H1 (cell line): Measurements from ENCODE around the gene PPP2R3C. TPM values are rescaled to one million over a fixed set of nuclear protein-coding genes. Genes with fewer than 3 reads are reported as not detected.

ENCODE experiments used
- CTCF ChIA-PET: fragments of 300-600 bp; sonication (Branson Sonifier 250); formaldehyde crosslinking; loops from one replicate; lab custom pipeline; 2021; ENCODE audit not compliant: partially characterized antibody; lab: Charles Lee
- POLR2A ChIA-PET: fragments of 300-600 bp; sonication (Branson Sonifier 250); formaldehyde crosslinking; loops from one replicate; lab custom pipeline; 2021; ENCODE audit warnings: inconsistent platforms; ENCODE audit not compliant: partially characterized antibody; lab: Charles Lee
- DNase-seq, 2 experiments: peaks; one replicate each; pipeline versions ENCODE4 v3.0.0 to v3.0.0-alpha.2; 2010 to 2022; ENCODE audit warnings: low spot score in 2 of 2, low read depth in 1 of 2, mixed read lengths in 1 of 2
- FAIRE-seq: peaks from 2 replicates; lab custom pipeline; 2011; peaks lifted over from hg19 to GRCh38; lab: Jason Lieb, UNC
- H2AFZ ChIP-seq: 2 replicates; pipeline ENCODE4 v1.8.1; 2012; ENCODE audit warnings: low read length, inconsistent platforms
- H2AK5ac ChIP-seq: 2 replicates; pipeline ENCODE4 v1.6.1; 2013; ENCODE audit warnings: low read depth, low read length
- H2BK120ac ChIP-seq: replicated peaks from 2 replicates; pipeline ENCODE3; 2013; ENCODE audit warnings: low read depth, low read length, inconsistent platforms
- H2BK12ac ChIP-seq: 2 replicates; pipeline ENCODE4 v1.6.1; 2013; ENCODE audit warnings: low read depth, low read length
- H2BK15ac ChIP-seq: 2 replicates; pipeline ENCODE4 v1.6.1; 2013; ENCODE audit warnings: low read length
- H2BK20ac ChIP-seq: 2 replicates; pipeline ENCODE4 v1.6.1; 2013; ENCODE audit warnings: low read length
- H2BK5ac ChIP-seq: 2 replicates; pipeline ENCODE4 v1.6.1; 2013; ENCODE audit warnings: low read depth, low read length
- H3K14ac ChIP-seq: 2 replicates; pipeline ENCODE4 v1.6.1; 2013; ENCODE audit warnings: inconsistent platforms; ENCODE audit not compliant: insufficient read length
- H3K18ac ChIP-seq: 2 replicates; pipeline ENCODE4 v1.6.1; 2013; ENCODE audit warnings: low read length; ENCODE audit errors: extremely low read depth
- H3K23ac ChIP-seq: 2 replicates; pipeline ENCODE4 v1.6.1; 2013; ENCODE audit warnings: inconsistent platforms; ENCODE audit not compliant: insufficient read length
- H3K23me2 ChIP-seq: 2 replicates; pipeline ENCODE4 v1.6.1; 2013; ENCODE audit warnings: low read depth, low read length
- H3K27ac ChIP-seq: 2 replicates; pipeline ENCODE4 v1.6.1; 2011; ENCODE audit warnings: low read depth, low read length, inconsistent platforms
- H3K27me3 ChIP-seq, 4 experiments: replicated peaks in 1 of 4; 1 replicate in 1 of 4; 2 replicates in 3 of 4; pipeline versions ENCODE4 v1.6.1 to v1.8.1; 2011 to 2013; ENCODE audit warnings: low read length in 3 of 4, mild to moderate bottlenecking in 3 of 4, inconsistent platforms in 2 of 4, mixed read lengths in 2 of 4, moderate library complexity in 1 of 4; ENCODE audit not compliant: control insufficient read depth in 3 of 4, insufficient read depth in 3 of 4; ENCODE audit errors: extremely low read depth in 1 of 4
- H3K36me3 ChIP-seq, 4 experiments: 2 replicates each; pipeline versions ENCODE4 v1.6.1 to v1.8.1; 2011 to 2013; ENCODE audit warnings: mild to moderate bottlenecking in 4 of 4, low read length in 3 of 4, moderate library complexity in 2 of 4, control low read depth in 1 of 4, inconsistent platforms in 1 of 4; ENCODE audit not compliant: insufficient read depth in 4 of 4, control insufficient read depth in 2 of 4
- H3K4ac ChIP-seq: replicated peaks from 2 replicates; pipeline ENCODE3; 2013; ENCODE audit warnings: low read length, low read depth, mixed read lengths, inconsistent platforms; ENCODE audit not compliant: insufficient read length
- H3K4me1 ChIP-seq, 4 experiments: replicated peaks in 1 of 4; 1 replicate in 1 of 4; 2 replicates in 3 of 4; pipeline versions ENCODE4 v1.6.1 to v1.8.1; 2011 to 2013; ENCODE audit warnings: low read length in 3 of 4, inconsistent platforms in 2 of 4, mixed read lengths in 1 of 4; ENCODE audit not compliant: insufficient read depth in 4 of 4, control insufficient read depth in 3 of 4
- H3K4me2 ChIP-seq, 2 experiments: 2 replicates each; pipeline versions ENCODE4 v1.6.1 to v1.8.1; 2011 to 2013; ENCODE audit warnings: low read depth in 2 of 2, low read length in 2 of 2, control low read depth in 1 of 2, inconsistent platforms in 1 of 2, mild to moderate bottlenecking in 1 of 2; ENCODE audit not compliant: insufficient read depth in 1 of 2
- H3K4me3 ChIP-seq, 4 experiments: fragments of 200-600, 300-600 bp in 1 of 4; sonication (generic), shearing (Covaris generic), sonication (Bioruptor Twin) in 1 of 4; 2 replicates each; pipeline versions ENCODE4 v1.5.1 to v1.8.1; 2011 to 2016; ENCODE audit warnings: low read length in 4 of 4, low read depth in 3 of 4, control low read depth in 2 of 4, inconsistent platforms in 2 of 4, mild to moderate bottlenecking in 2 of 4, mixed read lengths in 1 of 4, moderate library complexity in 1 of 4; ENCODE audit not compliant: insufficient read depth in 2 of 4; ENCODE audit errors: extremely low read depth in 1 of 4
- H3K56ac ChIP-seq: replicated peaks from 2 replicates; pipeline ENCODE3; 2013; ENCODE audit warnings: low read depth, mild to moderate bottlenecking, mixed read lengths, low read length, inconsistent platforms; ENCODE audit not compliant: insufficient read length
- H3K79me1 ChIP-seq: 2 replicates; pipeline ENCODE4 v1.6.1; 2013; ENCODE audit warnings: low read depth, low read length, control low read depth
- H3K79me2 ChIP-seq, 2 experiments: 2 replicates each; pipeline versions ENCODE4 v1.6.1 to v1.8.1; 2012 to 2013; ENCODE audit warnings: low read length in 2 of 2, mild to moderate bottlenecking in 2 of 2, inconsistent platforms in 1 of 2; ENCODE audit not compliant: insufficient read depth in 2 of 2, control insufficient read depth in 1 of 2
- H3K9ac ChIP-seq, 4 experiments: replicated peaks in 1 of 4; 1 replicate in 1 of 4; 2 replicates in 3 of 4; pipeline versions ENCODE4 v1.6.1 to v1.8.1; 2011 to 2013; ENCODE audit warnings: low read depth in 3 of 4, low read length in 3 of 4, control low read depth in 2 of 4, mild to moderate bottlenecking in 2 of 4, moderate library complexity in 2 of 4, inconsistent platforms in 1 of 4; ENCODE audit errors: extremely low read depth in 1 of 4
- H3K9me3 ChIP-seq, 2 experiments: 2 replicates each; pipeline versions ENCODE4 v1.6.1 to v1.8.1; 2012 to 2013; ENCODE audit warnings: mild to moderate bottlenecking in 2 of 2, moderate library complexity in 2 of 2, control low read depth in 1 of 2, inconsistent platforms in 1 of 2, low read depth in 1 of 2, low read length in 1 of 2, mixed read lengths in 1 of 2; ENCODE audit not compliant: insufficient read depth in 2 of 2
- H4K20me1 ChIP-seq, 2 experiments: replicated peaks in 1 of 2; 2 replicates each; pipeline versions ENCODE3 to v1.8.1; 2011 to 2013; ENCODE audit warnings: inconsistent platforms in 2 of 2, low read length in 2 of 2, mild to moderate bottlenecking in 1 of 2; ENCODE audit not compliant: insufficient read depth in 2 of 2, control insufficient read depth in 1 of 2
- H4K5ac ChIP-seq: 2 replicates; pipeline ENCODE4 v1.6.1; 2013; ENCODE audit warnings: low read length, low read depth, mixed read lengths, inconsistent platforms; ENCODE audit not compliant: insufficient read length
- H4K8ac ChIP-seq: 2 replicates; pipeline ENCODE4 v1.8.0; 2013; ENCODE audit warnings: mild to moderate bottlenecking, moderate library complexity, low read length, inconsistent platforms; ENCODE audit not compliant: insufficient read depth; ENCODE audit errors: extremely low read depth
- H4K91ac ChIP-seq: replicated peaks from 2 replicates; pipeline ENCODE3; 2013; ENCODE audit warnings: low read length, mixed read lengths, inconsistent platforms; ENCODE audit not compliant: insufficient read length
- BACH1 ChIP-seq: IDR thresholded peaks from 2 replicates; pipeline ENCODE4 v1.6.1; 2012; ENCODE audit warnings: low read length, improper control_type of control experiment
- CEBPB ChIP-seq: IDR thresholded peaks from 2 replicates; pipeline ENCODE4 v1.6.1; 2012; ENCODE audit warnings: low read depth, low read length
- CTBP2 ChIP-seq: IDR thresholded peaks from 2 replicates; pipeline ENCODE4 v1.7.0; 2011; ENCODE audit warnings: borderline replicate concordance, mild to moderate bottlenecking, moderate library complexity, mixed read lengths, low read length; ENCODE audit not compliant: insufficient read depth, insufficient read length
- JUND ChIP-seq: IDR thresholded peaks from 2 replicates; pipeline ENCODE4 v1.6.1; 2011; ENCODE audit warnings: mild to moderate bottlenecking, improper control_type of control experiment, low read length
- SAP30 ChIP-seq: fragments of 300-600 bp; sonication (generic); IDR thresholded peaks from 2 replicates; pipeline ENCODE4 v1.7.1; 2012; ENCODE audit warnings: low read length, moderate library complexity, mild to moderate bottlenecking, inconsistent platforms; ENCODE audit not compliant: insufficient read depth, insufficient replicate concordance
- SP4 ChIP-seq: IDR thresholded peaks from 2 replicates; pipeline ENCODE4 v1.6.1; 2012; ENCODE audit warnings: low read length, inconsistent platforms
- WGBS, 2 experiments: shearing (Covaris generic) in 1 of 2; methylation state at CpG; one replicate each; pipeline versions ENCODE4 v1.1.6 to v1.1.7; 2013 to 2015; ENCODE audit warnings: low lambda C conversion rate in 2 of 2, mixed read lengths in 2 of 2, inconsistent platforms in 1 of 2, low coverage in 1 of 2, missing lambda C conversion rate in 1 of 2; ENCODE audit not compliant: insufficient replicate concordance in 2 of 2, insufficient coverage in 1 of 2, insufficient read length in 1 of 2; ENCODE audit errors: extremely low coverage in 1 of 2, missing lambda C conversion rate in 1 of 2; 5-methylcytosine and 5-hydroxymethylcytosine counted together
- polyA plus RNA-seq, 7 experiments: library from polyadenylated mRNA; depleted of rRNA in 3 of 7; stranded (reverse) in 5 of 7; unstranded in 2 of 7; fragments of >200 nt in 5 of 7; fragments of 200-250 nt in 2 of 7; gene quantifications; 1 replicate in 5 of 7; 2 replicates in 1 of 7; 4 replicates in 1 of 7; pipeline versions ENCODE4 v1.2.1 to v1.2.3, GENCODE V29; 2011 to 2013; ENCODE audit warnings: missing spikeins in 2 of 7, mixed read lengths in 2 of 7
- total RNA-seq: library from RNA; stranded (reverse); fragmentation: NEBNext Ultra II Directional; extraction: Animal tissue kit (Norgen Biotek cat#: 25700); gene quantifications from 2 replicates; pipeline ENCODE4 v1.2.1, GENCODE V29; 2021
- TF ChIP-seq, protein P1 (sequence below): IDR thresholded peaks from 2 replicates; pipeline ENCODE4 v1.6.1; 2012; ENCODE audit warnings: low read length, inconsistent platforms

PPP2R3C gene
- total and polyA plus RNA-seq, 2 of the 8 experiments (the other 6 are each of a cell fraction or from before 2014, with no cell fraction given), result 7.1 to 26.7 TPM

- no peak overlapping the region for H2BK20ac ChIP-seq
- no peak overlapping the region for H4K91ac ChIP-seq
- ChIA-PET POLR2A (interaction anchor here (1.0 kb wide), 1 partner anchor 34 kb away, joined by 3 read pairs; the partner anchor contains the start of gene PPP2R3C), CTCF (interaction anchor here (5.2 kb wide), 1 partner anchor 14 kb away, joined by 26 read pairs; no protein-coding TSS in a partner anchor)
- no peak overlapping the region for H4K8ac ChIP-seq
- no peak overlapping the region for H3K56ac ChIP-seq
- DNase-seq (no peak), FAIRE-seq (no peak)
- H3K27me3 ChIP-seq, result no peaks in the 10 kb centered on the region
- H3K9me3 ChIP-seq, result peaks cover 0 to 11% of the 10 kb centered on the region in 2 experiments; a peak in 1 of 4 replicates
- H2BK15ac ChIP-seq, result no peak overlapping the region
- no peak overlapping the region for H3K23ac ChIP-seq
- H3K36me3 ChIP-seq, result peaks cover 0 to 5% (median 2%) of the 10 kb centered on the region in 4 experiments; a peak in 2 of 8 replicates
- H2AFZ ChIP-seq, result no peak overlapping the region
- H3K27ac ChIP-seq, result no peak overlapping the region
- TF ChIP-seq BACH1 (no peak), JUND (no peak), CTBP2 (no peak), CEBPB (no peak), SP4 (no peak), SAP30 (no peak)
- TF ChIP-seq, protein P1, sequence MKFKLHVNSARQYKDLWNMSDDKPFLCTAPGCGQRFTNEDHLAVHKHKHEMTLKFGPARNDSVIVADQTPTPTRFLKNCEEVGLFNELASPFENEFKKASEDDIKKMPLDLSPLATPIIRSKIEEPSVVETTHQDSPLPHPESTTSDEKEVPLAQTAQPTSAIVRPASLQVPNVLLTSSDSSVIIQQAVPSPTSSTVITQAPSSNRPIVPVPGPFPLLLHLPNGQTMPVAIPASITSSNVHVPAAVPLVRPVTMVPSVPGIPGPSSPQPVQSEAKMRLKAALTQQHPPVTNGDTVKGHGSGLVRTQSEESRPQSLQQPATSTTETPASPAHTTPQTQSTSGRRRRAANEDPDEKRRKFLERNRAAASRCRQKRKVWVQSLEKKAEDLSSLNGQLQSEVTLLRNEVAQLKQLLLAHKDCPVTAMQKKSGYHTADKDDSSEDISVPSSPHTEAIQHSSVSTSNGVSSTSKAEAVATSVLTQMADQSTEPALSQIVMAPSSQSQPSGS, result no peak
- no peaks in the 10 kb centered on the region for H4K20me1 ChIP-seq
- H4K5ac ChIP-seq, result no peak overlapping the region
- H2BK5ac ChIP-seq, result no peak overlapping the region; the same call in 1 of the 2 replicates
- no peak overlapping the region for H3K4me3 ChIP-seq
- H3K4me2 ChIP-seq, result no peak overlapping the region
- no peak overlapping the region for H3K9ac ChIP-seq
- 65% methylated on average over 1 of the region's 1 CpG; no CpG with 5 or more reads in 1 of the 2 experiments for WGBS, 2 experiments
- H3K4ac ChIP-seq, result no peak overlapping the region
- H3K79me1 ChIP-seq, result no peaks in the 10 kb centered on the region; the same call in 1 of the 2 replicates
- no peak overlapping the region for H2AK5ac ChIP-seq
- H3K14ac ChIP-seq, result no peak overlapping the region
- H3K23me2 ChIP-seq, result no peaks in the 10 kb centered on the region; the same call in 1 of the 2 replicates
- no peak overlapping the region for H3K18ac ChIP-seq
- no peak overlapping the region for H2BK12ac ChIP-seq
- no peaks in the 10 kb centered on the region for H3K79me2 ChIP-seq
- peaks cover 0 to 4% (median 0%) of the 10 kb centered on the region in 4 experiments; a peak in 3 of 7 replicates for H3K4me1 ChIP-seq
- H2BK120ac ChIP-seq, result no peak overlapping the region
These were observed 34.2 kb upstream of the PPP2R3C start for GRCh38 chr14:35155962-35156361.
